Measurements from ENCODE around the gene PRRT3. TPM values are rescaled to one million over a fixed set of nuclear protein-coding genes. Genes with fewer than 3 reads are reported as not detected.

Gene PRRT3
- total and polyA plus RNA-seq, 2 of the 13 experiments (the other 11 are each of a cell fraction or from before 2014, with no cell fraction given): 0.22 to 0.44 TPM

DNA sequence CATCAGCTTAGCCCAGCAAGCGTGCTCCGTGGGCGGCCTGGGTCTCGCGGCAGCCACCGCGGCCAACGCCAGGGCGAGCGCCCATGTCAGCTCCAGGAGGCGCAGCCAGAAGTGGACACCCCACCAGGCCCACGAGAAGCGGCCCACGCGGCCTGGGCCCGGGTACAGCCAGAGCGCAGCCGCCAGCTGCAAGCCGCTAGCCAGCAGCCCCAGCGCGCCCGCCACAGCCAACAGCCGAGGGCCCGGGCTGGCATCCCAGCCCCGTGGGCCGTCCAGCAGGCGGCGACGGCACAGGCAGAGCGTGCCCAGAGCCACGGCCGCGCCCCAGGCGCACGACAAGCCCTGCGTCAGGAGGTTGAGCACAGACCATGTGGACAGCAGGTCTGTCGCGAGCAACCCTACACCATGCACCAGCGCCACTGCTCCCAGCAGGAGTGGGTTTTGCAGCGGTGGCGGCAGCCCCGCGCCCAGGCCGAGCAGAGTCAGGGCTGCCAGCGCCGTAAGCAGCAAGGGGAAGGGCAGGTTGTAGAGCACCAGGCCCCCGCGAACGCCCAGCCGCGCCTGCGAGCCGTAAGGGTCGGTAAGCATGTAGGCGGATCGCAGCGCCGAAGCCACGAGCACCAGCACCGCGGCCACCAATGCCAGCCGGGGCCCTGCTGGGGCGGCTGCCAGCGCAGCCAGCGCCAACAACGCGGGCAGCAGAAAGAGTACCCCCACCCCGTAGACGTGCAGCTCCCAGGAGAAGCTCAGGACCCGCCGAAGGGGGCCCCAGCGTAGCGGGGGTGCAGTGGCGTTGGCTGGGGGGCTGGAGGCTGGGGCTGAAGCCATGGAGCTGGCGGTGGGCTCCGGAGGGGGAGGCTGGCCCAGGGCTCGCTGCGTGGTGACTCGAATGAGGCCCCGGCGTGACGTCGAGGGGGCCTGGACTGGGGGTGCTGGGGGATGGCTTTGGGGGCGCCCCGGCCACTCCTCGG, 4.9 kb downstream of the PRRT3 start (continued):
- TF ChIP-seq HNRNPUL1 (IDR thresholded peaks at IDR 0.05; ENCODE audit: low read depth, low read length) (no peak; the same call in 1 of the 2 replicates), NR2C2 (CRISPR knock-in tag; IDR thresholded peaks at IDR 0.05; ENCODE audit: borderline replicate concordance) (no peak; the same call in 1 of the 2 replicates), ZNF230 (CRISPR knock-in tag; IDR thresholded peaks at IDR 0.05) (peak; percentile 75), IKZF4 (CRISPR knock-in tag; IDR thresholded peaks at IDR 0.05; ENCODE audit: borderline replicate concordance, low read depth, not compliant biosample characterization) (peak; percentile 94), SAFB2 (CRISPR knock-in tag; IDR thresholded peaks at IDR 0.05; ENCODE audit: borderline replicate concordance, low read depth) (no peak), SP1 (IDR thresholded peaks at IDR 0.05) (no peak), SP1 (CRISPR knock-in tag; IDR thresholded peaks at IDR 0.05) (no peak), NFE2 (CRISPR knock-in tag; IDR thresholded peaks at IDR 0.05) (no peak), ZNF24 (IDR thresholded peaks at IDR 0.05) (no peak), NR3C1 (CRISPR knock-in tag; IDR thresholded peaks at IDR 0.05) (no peak), ZNF34 (CRISPR knock-in tag; IDR thresholded peaks at IDR 0.05; ENCODE audit: borderline replicate concordance) (no peak; the same call in 1 of the 2 replicates), RBAK (CRISPR knock-in tag; IDR thresholded peaks at IDR 0.05) (no peak), NR1H2 (CRISPR knock-in tag; IDR thresholded peaks at IDR 0.05; ENCODE audit: borderline replicate concordance, low read depth) (0 out of 2 replicates have a peak, but pooled peaks have one; percentile 34), SNAI1 (CRISPR knock-in tag; IDR thresholded peaks at IDR 0.05; ENCODE audit: borderline replicate concordance) (peak; percentile 21; the same call in 1 of the 2 replicates), THAP11 (CRISPR knock-in tag; IDR thresholded peaks at IDR 0.05) (peak; percentile 36; the same call in 1 of the 2 replicates), TBX3 (IDR thresholded peaks at IDR 0.05; ENCODE audit: borderline replicate concordance) (no peak), ASH2L (IDR thresholded peaks at IDR 0.05; ENCODE audit: insufficient read length, low read depth, low read length) (peak; percentile 13), JUNB (CRISPR knock-in tag; IDR thresholded peaks at IDR 0.05; ENCODE audit: borderline replicate concordance) (no peak), KDM2A (CRISPR knock-in tag; IDR thresholded peaks at IDR 0.05; ENCODE audit: borderline replicate concordance, low read depth) (peak; percentile 26; the same call in 1 of the 2 replicates), ZNF44 (CRISPR knock-in tag; IDR thresholded peaks at IDR 0.05) (peak; percentile 83; the same call in 1 of the 2 replicates), ZNF569 (CRISPR knock-in tag; IDR thresholded peaks at IDR 0.05; ENCODE audit: borderline replicate concordance) (no peak), ZNF572 (CRISPR knock-in tag; IDR thresholded peaks at IDR 0.05) (0 out of 2 replicates have a peak, but pooled peaks have one; percentile 37), FOXJ3 (CRISPR knock-in tag; IDR thresholded peaks at IDR 0.05; ENCODE audit: borderline replicate concordance) (peak; percentile 68), DNMT1 (CRISPR knock-in tag; IDR thresholded peaks at IDR 0.05) (peak; percentile 37; the same call in 1 of the 2 replicates), EHMT2 (IDR thresholded peaks at IDR 0.05; ENCODE audit: borderline replicate concordance, low read depth, low read length) (no peak), ZNF292 (CRISPR knock-in tag; IDR thresholded peaks at IDR 0.05; ENCODE audit: borderline replicate concordance, low read depth) (peak; percentile 71)
- TF ChIP-seq, protein P1, sequence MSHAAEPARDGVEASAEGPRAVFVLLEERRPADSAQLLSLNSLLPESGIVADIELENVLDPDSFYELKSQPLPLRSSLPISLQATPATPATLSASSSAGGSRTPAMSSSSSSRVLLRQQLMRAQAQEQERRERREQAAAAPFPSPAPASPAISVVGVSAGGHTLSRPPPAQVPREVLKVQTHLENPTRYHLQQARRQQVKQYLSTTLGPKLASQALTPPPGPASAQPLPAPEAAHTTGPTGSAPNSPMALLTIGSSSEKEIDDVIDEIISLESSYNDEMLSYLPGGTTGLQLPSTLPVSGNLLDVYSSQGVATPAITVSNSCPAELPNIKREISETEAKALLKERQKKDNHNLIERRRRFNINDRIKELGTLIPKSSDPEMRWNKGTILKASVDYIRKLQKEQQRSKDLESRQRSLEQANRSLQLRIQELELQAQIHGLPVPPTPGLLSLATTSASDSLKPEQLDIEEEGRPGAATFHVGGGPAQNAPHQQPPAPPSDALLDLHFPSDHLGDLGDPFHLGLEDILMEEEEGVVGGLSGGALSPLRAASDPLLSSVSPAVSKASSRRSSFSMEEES (CRISPR knock-in tag; IDR thresholded peaks at IDR 0.05): peak; percentile 52; the same call in 1 of the 2 replicates

Measured in HepG2 (cell line).